OCI-LY1 (cell line): ENCODE data around the gene SPOCK1.

Source experiments
- H2AFZ ChIP-seq: fragments of 200-600 bp; sonication (generic), shearing (Covaris generic); 2 replicates; pipeline ENCODE4 v1.6.0; 2014; ENCODE audit warnings: antibody characterized with exemption, mild to moderate bottlenecking, low read length
- H3F3A ChIP-seq: fragments of 200-600 bp; sonication (generic), shearing (Covaris generic); 2 replicates; pipeline ENCODE4 v1.6.0; 2014; ENCODE audit warnings: mild to moderate bottlenecking, antibody characterized with exemption, low read length, moderate library complexity; ENCODE audit not compliant: insufficient read depth
- H3K27ac ChIP-seq: fragments of 200-600 bp; sonication (generic); 2 replicates; pipeline ENCODE4 v1.5.1; 2014; ENCODE audit warnings: low read length, mixed run types, mild to moderate bottlenecking, low read depth; ENCODE audit not compliant: poor library complexity, severe bottlenecking
- H3K27me3 ChIP-seq: fragments of 200-600 bp; sonication (generic); 2 replicates; pipeline ENCODE4 v1.6.0; 2014; ENCODE audit warnings: antibody characterized with exemption, mild to moderate bottlenecking, low read length, moderate library complexity; ENCODE audit not compliant: insufficient read depth
- H3K36me3 ChIP-seq: fragments of 200-600 bp; sonication (generic); 2 replicates; pipeline ENCODE4 v1.6.1; 2014; ENCODE audit warnings: mild to moderate bottlenecking, antibody characterized with exemption, low read length, moderate library complexity, mixed read lengths; ENCODE audit not compliant: insufficient read depth
- H3K4me1 ChIP-seq: fragments of 200-600 bp; sonication (generic); 2 replicates; pipeline ENCODE4 v1.5.1; 2014; ENCODE audit warnings: mild to moderate bottlenecking, low read length, moderate library complexity; ENCODE audit not compliant: insufficient read depth, severe bottlenecking
- H3K4me2 ChIP-seq: fragments of 200-600 bp; sonication (generic), shearing (Covaris generic); 2 replicates; pipeline ENCODE4 v1.6.1; 2014; ENCODE audit warnings: low read length
- H3K4me3 ChIP-seq: fragments of 200-600 bp; sonication (generic); 2 replicates; pipeline ENCODE4 v1.5.1; 2014; ENCODE audit warnings: low read length, low read depth, mild to moderate bottlenecking, mixed read lengths; ENCODE audit not compliant: poor library complexity, severe bottlenecking
- H3K79me2 ChIP-seq: fragments of 200-600 bp; shearing (Covaris generic); 2 replicates; pipeline ENCODE4 v1.6.1; 2016; ENCODE audit warnings: mixed run types, low read length, mixed read lengths; ENCODE audit not compliant: insufficient read depth
- H3K9ac ChIP-seq: fragments of 200-600 bp; sonication (generic), shearing (Covaris generic); 2 replicates; pipeline ENCODE4 v1.6.1; 2014; ENCODE audit warnings: mild to moderate bottlenecking, low read length, mixed read lengths
- H3K9me2 ChIP-seq: fragments of 200-600 bp; sonication (generic), shearing (Covaris generic); 2 replicates; pipeline ENCODE4 v1.6.1; 2014; ENCODE audit warnings: low read depth, mild to moderate bottlenecking, low read length, mixed read lengths
- H3K9me3 ChIP-seq: fragments of 200-600 bp; shearing (Covaris generic); 2 replicates; pipeline ENCODE4 v1.6.1; 2014; ENCODE audit warnings: low read length, mixed read lengths
- H4K20me1 ChIP-seq: fragments of 200-600 bp; sonication (generic), shearing (Covaris generic); 2 replicates; pipeline ENCODE4 v1.6.0; 2016; ENCODE audit warnings: mild to moderate bottlenecking, low read length; ENCODE audit not compliant: insufficient read depth
- CTCF ChIP-seq: fragments of 200-600 bp; sonication (generic), shearing (Covaris generic); IDR thresholded peaks from 2 replicates; pipeline ENCODE4 v1.5.1; 2017; ENCODE audit warnings: mild to moderate bottlenecking, antibody characterized with exemption, low read length, moderate library complexity, mixed read lengths
- EZH2 ChIP-seq: fragments of 200-600 bp; sonication (generic), shearing (Covaris generic); IDR thresholded peaks from 2 replicates; pipeline ENCODE4 v1.8.0; 2017; ENCODE audit warnings: borderline replicate concordance, mixed run types, mild to moderate bottlenecking, antibody characterized with exemption, low read length, moderate library complexity, mixed read lengths

SPOCK1 gene

DNA sequence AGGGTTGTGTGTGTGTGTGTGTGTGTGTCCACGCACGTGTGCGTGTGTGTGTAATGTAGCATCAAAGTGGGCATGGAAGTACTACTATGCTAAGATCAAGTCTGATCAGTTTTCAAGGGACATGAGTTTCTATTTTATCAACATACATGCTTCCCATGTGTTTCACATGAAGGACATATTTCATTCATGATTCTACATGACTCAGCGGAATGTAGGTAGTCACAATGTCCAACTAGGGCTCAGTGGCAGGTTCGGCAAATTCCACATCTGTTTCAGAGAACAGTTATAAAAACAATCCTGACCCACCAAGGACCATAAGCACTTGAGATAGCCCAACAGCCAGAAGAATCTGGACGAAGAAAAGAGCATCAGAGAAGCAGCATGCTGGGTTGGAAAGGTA, 148.3 kb downstream of the SPOCK1 start:
- Histone ChIP-seq H3K4me3 (no peak overlapping the region), H3F3A (no peaks in the 10 kb centered on the region), H3K79me2 (no peaks in the 10 kb centered on the region), H3K4me2 (no peak overlapping the region), H4K20me1 (no peaks in the 10 kb centered on the region), H3K27me3 (no peaks in the 10 kb centered on the region), H2AFZ (no peak overlapping the region), H3K9me2 (no peaks in the 10 kb centered on the region), H3K9ac (no peak overlapping the region), H3K36me3 (no peaks in the 10 kb centered on the region), H3K27ac (no peak overlapping the region), H3K4me1 (no peaks in the 10 kb centered on the region), H3K9me3 (no peaks in the 10 kb centered on the region)
- TF ChIP-seq CTCF = no peak
- TF ChIP-seq EZH2 = no peak

- Histone ChIP-seq H3K4me1 (no peaks in the 10 kb centered on the region), H3K27ac (no peak overlapping the region), H2AFZ (no peak overlapping the region), H3K4me2 (no peak overlapping the region), H4K20me1 (no peaks in the 10 kb centered on the region), H3K9me2 (no peaks in the 10 kb centered on the region), H3K4me3 (no peak overlapping the region), H3F3A (no peaks in the 10 kb centered on the region), H3K27me3 (no peaks in the 10 kb centered on the region), H3K9ac (no peak overlapping the region), H3K9me3 (no peaks in the 10 kb centered on the region), H3K79me2 (no peaks in the 10 kb centered on the region), H3K36me3 (no peaks in the 10 kb centered on the region)
- TF ChIP-seq CTCF (no peak), EZH2 (no peak)
Measured at GRCh38 chr5:137348759-137349158, 150.4 kb downstream of the SPOCK1 start.

- no peaks in the 10 kb centered on the region for H3K4me1 ChIP-seq
- H2AFZ ChIP-seq = no peak overlapping the region
- no peaks in the 10 kb centered on the region for H3K9me3 ChIP-seq
- H3K27ac ChIP-seq = no peak overlapping the region
- H3K9ac ChIP-seq = no peak overlapping the region
- H3F3A ChIP-seq = no peaks in the 10 kb centered on the region
- no peaks in the 10 kb centered on the region for H4K20me1 ChIP-seq
- H3K36me3 ChIP-seq = no peaks in the 10 kb centered on the region
- no peak overlapping the region for H3K4me3 ChIP-seq
- no peak for TF ChIP-seq CTCF
- no peak for TF ChIP-seq EZH2
- no peak overlapping the region for H3K4me2 ChIP-seq
- H3K9me2 ChIP-seq = no peaks in the 10 kb centered on the region
- no peaks in the 10 kb centered on the region for H3K27me3 ChIP-seq
- H3K79me2 ChIP-seq = no peaks in the 10 kb centered on the region
Measured at GRCh38 chr5:137347865-137348264, 151.3 kb downstream of the SPOCK1 start.
